22Rv1 (cell line): Measurements from ENCODE around the gene PPM1L.

ENCODE experiments used
- ZFX ChIP-seq: fragments of 450-650 bp; IDR thresholded peaks from 2 replicates; pipeline ENCODE4 v1.6.1; 2017; ENCODE audit warnings: antibody characterized with exemption, borderline replicate concordance
- TF ChIP-seq, protein P1 (sequence below): fragments of 450-650 bp; IDR thresholded peaks from 2 replicates; pipeline ENCODE4 v1.5.1; 2017; ENCODE audit warnings: mild to moderate bottlenecking

GRCh38 chr3:161042023-161042501 is 286.0 kb downstream of the PPM1L start:
- TF ChIP-seq, protein P1, sequence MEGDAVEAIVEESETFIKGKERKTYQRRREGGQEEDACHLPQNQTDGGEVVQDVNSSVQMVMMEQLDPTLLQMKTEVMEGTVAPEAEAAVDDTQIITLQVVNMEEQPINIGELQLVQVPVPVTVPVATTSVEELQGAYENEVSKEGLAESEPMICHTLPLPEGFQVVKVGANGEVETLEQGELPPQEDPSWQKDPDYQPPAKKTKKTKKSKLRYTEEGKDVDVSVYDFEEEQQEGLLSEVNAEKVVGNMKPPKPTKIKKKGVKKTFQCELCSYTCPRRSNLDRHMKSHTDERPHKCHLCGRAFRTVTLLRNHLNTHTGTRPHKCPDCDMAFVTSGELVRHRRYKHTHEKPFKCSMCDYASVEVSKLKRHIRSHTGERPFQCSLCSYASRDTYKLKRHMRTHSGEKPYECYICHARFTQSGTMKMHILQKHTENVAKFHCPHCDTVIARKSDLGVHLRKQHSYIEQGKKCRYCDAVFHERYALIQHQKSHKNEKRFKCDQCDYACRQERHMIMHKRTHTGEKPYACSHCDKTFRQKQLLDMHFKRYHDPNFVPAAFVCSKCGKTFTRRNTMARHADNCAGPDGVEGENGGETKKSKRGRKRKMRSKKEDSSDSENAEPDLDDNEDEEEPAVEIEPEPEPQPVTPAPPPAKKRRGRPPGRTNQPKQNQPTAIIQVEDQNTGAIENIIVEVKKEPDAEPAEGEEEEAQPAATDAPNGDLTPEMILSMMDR, result no peak
- no peak for TF ChIP-seq ZFX
